HepG2 (cell line): Measurements from ENCODE around the gene PEX14. TPM values are rescaled to one million over a fixed set of nuclear protein-coding genes. Genes with fewer than 3 reads are reported as not detected.

Experiments used
- CBFB ChIP-seq: sonication (generic); formaldehyde crosslinking; IDR thresholded peaks from 2 replicates; pipeline ENCODE4 v1.4.0; 2020; ENCODE audit warnings: missing genetic modification reagents
- CEBPZ ChIP-seq: IDR thresholded peaks from 2 replicates; pipeline ENCODE4 v1.6.1; 2012; ENCODE audit warnings: low read length, improper control_type of control experiment
- FOXO1 ChIP-seq: sonication (generic); formaldehyde crosslinking; IDR thresholded peaks from 2 replicates; pipeline ENCODE4 v1.4.0; 2020; ENCODE audit warnings: missing genetic modification reagents
- HOXA9 ChIP-seq: sonication (generic); formaldehyde crosslinking; IDR thresholded peaks from 2 replicates; pipeline ENCODE4 v1.8.1; 2022; ENCODE audit warnings: missing genetic modification reagents, mild to moderate bottlenecking, moderate library complexity, borderline replicate concordance
- MXD1 ChIP-seq: sonication (generic); formaldehyde crosslinking; IDR thresholded peaks from 2 replicates; pipeline ENCODE4 v1.4.0; 2020; ENCODE audit warnings: mild to moderate bottlenecking, missing genetic modification reagents
- NFE2L2 ChIP-seq: fragments of 150-350 bp; IDR thresholded peaks from 2 replicates; pipeline ENCODE4 v1.6.1; 2014; ENCODE audit warnings: low read length
- PATZ1 ChIP-seq: sonication (generic); formaldehyde crosslinking; IDR thresholded peaks from 2 replicates; pipeline ENCODE4 v1.4.0; 2020; ENCODE audit warnings: missing genetic modification reagents
- REXO4 ChIP-seq: sonication (generic); formaldehyde crosslinking; IDR thresholded peaks from 2 replicates; pipeline ENCODE4 v1.8.0; 2022; ENCODE audit warnings: missing genetic modification reagents, mild to moderate bottlenecking, borderline replicate concordance
- RXRA ChIP-seq: sonication (generic); formaldehyde crosslinking; IDR thresholded peaks from 2 replicates; pipeline ENCODE4 v1.5.1; 2020; ENCODE audit warnings: missing genetic modification reagents
- SMAD3 ChIP-seq: sonication (generic); formaldehyde crosslinking; IDR thresholded peaks from 2 replicates; pipeline ENCODE4 v1.4.0; 2020; ENCODE audit warnings: missing genetic modification reagents
- TBX2 ChIP-seq: sonication (generic); formaldehyde crosslinking; IDR thresholded peaks from 2 replicates; pipeline ENCODE4 v1.5.0; 2020; ENCODE audit warnings: missing genetic modification reagents, mild to moderate bottlenecking, borderline replicate concordance
- ZMYM3 ChIP-seq: sonication (generic); formaldehyde crosslinking; IDR thresholded peaks from 2 replicates; pipeline ENCODE4 v1.5.1; 2020; ENCODE audit warnings: mild to moderate bottlenecking, missing genetic modification reagents
- ZNF143 ChIP-seq: sonication (generic); formaldehyde crosslinking; IDR thresholded peaks from 2 replicates; pipeline ENCODE4 v1.4.0; 2020; ENCODE audit warnings: missing genetic modification reagents
- ZNF598 ChIP-seq: sonication (generic); formaldehyde crosslinking; IDR thresholded peaks from 2 replicates; pipeline ENCODE4 v1.5.1; 2020; ENCODE audit warnings: mild to moderate bottlenecking, missing genetic modification reagents, borderline replicate concordance
- polyA plus RNA-seq, 8 experiments: library from polyadenylated mRNA; depleted of rRNA in 3 of 8; stranded (reverse) in 7 of 8; unstranded in 1 of 8; fragments of >200 nt; fragmentation: Illumina TruSeq in 4 of 8; extraction: Trizol in 4 of 8; gene quantifications; 2 replicates each; pipeline versions ENCODE4 v1.2.1 to v1.2.3, GENCODE V29; 2011 to 2016; ENCODE audit warnings: low read depth in 4 of 8, missing spikeins in 1 of 8, mixed read lengths in 1 of 8; ENCODE audit not compliant: insufficient read depth in 1 of 8
- total RNA-seq, 5 experiments: library from RNA; depleted of rRNA; stranded (reverse); fragments of >200 nt; fragmentation: Illumina TruSeq; extraction: Trizol; gene quantifications; 2 replicates each; pipeline ENCODE4 v1.2.3, GENCODE V29; 2016; ENCODE audit warnings: low read depth in 1 of 5
- TF ChIP-seq, protein P1 (sequence below): sonication (generic); formaldehyde crosslinking; IDR thresholded peaks from 2 replicates; pipeline ENCODE4 v1.5.1; 2020; ENCODE audit warnings: missing genetic modification reagents, mild to moderate bottlenecking, borderline replicate concordance
- TF ChIP-seq, protein P2 (sequence below): sonication (generic); formaldehyde crosslinking; IDR thresholded peaks from 2 replicates; pipeline ENCODE4 v1.5.1; 2020; ENCODE audit warnings: mild to moderate bottlenecking, moderate library complexity, missing genetic modification reagents
- TF ChIP-seq, protein P3 (sequence below): IDR thresholded peaks from 2 replicates; pipeline ENCODE4 v1.6.1; 2016; ENCODE audit warnings: missing biosample characterization, missing genetic modification reagents, low read depth

Gene PEX14
- total and polyA plus RNA-seq, 2 of the 13 experiments (the other 11 are each of a cell fraction or from before 2014, with no cell fraction given): 6.5 to 9.9 TPM

- TF ChIP-seq REXO4 (no peak), MXD1 (CRISPR knock-in tag) (0 out of 2 replicates have a peak, but pooled peaks have one; percentile 41), CEBPZ (no peak), ZNF143 (CRISPR knock-in tag) (peak; percentile 100), NFE2L2 (peak; percentile 34; the same call in 1 of the 2 replicates), FOXO1 (peak; percentile 14; the same call in 1 of the 2 replicates), RXRA (CRISPR knock-in tag) (peak; percentile 86), CBFB (CRISPR knock-in tag) (peak; percentile 85), SMAD3 (CRISPR knock-in tag) (peak; percentile 88), ZNF598 (CRISPR knock-in tag) (0 out of 2 replicates have a peak, but pooled peaks have one; percentile 28), HOXA9 (CRISPR knock-in tag) (no peak), PATZ1 (peak; percentile 74), TBX2 (CRISPR knock-in tag) (peak; percentile 80; the same call in 1 of the 2 replicates), ZMYM3 (CRISPR knock-in tag) (no peak; the same call in 1 of the 2 replicates)
- TF ChIP-seq, protein P1, sequence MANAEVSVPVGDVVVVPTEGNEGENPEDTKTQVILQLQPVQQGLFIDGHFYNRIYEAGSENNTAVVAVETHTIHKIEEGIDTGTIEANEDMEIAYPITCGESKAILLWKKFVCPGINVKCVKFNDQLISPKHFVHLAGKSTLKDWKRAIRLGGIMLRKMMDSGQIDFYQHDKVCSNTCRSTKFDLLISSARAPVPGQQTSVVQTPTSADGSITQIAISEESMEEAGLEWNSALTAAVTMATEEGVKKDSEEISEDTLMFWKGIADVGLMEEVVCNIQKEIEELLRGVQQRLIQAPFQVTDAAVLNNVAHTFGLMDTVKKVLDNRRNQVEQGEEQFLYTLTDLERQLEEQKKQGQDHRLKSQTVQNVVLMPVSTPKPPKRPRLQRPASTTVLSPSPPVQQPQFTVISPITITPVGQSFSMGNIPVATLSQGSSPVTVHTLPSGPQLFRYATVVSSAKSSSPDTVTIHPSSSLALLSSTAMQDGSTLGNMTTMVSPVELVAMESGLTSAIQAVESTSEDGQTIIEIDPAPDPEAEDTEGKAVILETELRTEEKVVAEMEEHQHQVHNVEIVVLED (CRISPR knock-in tag): peak; percentile 94
- TF ChIP-seq, protein P2, sequence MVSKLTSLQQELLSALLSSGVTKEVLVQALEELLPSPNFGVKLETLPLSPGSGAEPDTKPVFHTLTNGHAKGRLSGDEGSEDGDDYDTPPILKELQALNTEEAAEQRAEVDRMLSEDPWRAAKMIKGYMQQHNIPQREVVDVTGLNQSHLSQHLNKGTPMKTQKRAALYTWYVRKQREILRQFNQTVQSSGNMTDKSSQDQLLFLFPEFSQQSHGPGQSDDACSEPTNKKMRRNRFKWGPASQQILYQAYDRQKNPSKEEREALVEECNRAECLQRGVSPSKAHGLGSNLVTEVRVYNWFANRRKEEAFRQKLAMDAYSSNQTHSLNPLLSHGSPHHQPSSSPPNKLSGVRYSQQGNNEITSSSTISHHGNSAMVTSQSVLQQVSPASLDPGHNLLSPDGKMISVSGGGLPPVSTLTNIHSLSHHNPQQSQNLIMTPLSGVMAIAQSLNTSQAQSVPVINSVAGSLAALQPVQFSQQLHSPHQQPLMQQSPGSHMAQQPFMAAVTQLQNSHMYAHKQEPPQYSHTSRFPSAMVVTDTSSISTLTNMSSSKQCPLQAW (CRISPR knock-in tag): peak; percentile 96
- TF ChIP-seq, protein P3, sequence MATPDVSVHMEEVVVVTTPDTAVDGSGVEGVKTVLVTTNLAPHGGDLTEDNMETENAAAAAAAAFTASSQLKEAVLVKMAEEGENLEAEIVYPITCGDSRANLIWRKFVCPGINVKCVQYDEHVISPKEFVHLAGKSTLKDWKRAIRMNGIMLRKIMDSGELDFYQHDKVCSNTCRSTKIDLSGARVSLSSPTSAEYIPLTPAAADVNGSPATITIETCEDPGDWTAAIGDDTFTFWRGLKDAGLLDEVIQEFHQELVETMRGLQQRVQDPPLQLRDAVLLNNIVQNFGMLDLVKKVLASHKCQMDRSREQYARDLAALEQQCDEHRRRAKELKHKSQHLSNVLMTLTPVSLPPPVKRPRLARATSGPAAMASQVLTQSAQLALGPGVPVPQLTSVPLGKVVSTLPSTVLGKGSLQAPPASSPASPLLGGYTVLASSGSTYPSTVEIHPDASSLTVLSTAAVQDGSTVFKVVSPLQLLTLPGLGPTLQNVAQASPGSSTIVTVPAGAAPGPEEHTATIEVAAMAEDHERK (CRISPR knock-in tag): peak; percentile 76
Observed at GRCh38 chr1:10472220-10473144, 2.3 kb upstream of the PEX14 start, which contains the start of gene DFFA (continued).
